HG03045 (cell line): Measurements from ENCODE around the gene AP5M1.
"Not testable (repeated sequence)": the region's sequence is repeated elsewhere in the genome, so short reads cannot be mapped to it uniquely, and the experiment has no call there.

Source experiments
- ATAC-seq: cut with Tn5 transposase; IDR thresholded peaks from one replicate; pipeline ENCODE4 v1.9.1; 2021; ENCODE audit warnings: mild to moderate bottlenecking, moderate library complexity; ENCODE audit not compliant: unreplicated experiment

The AP5M1 gene

GRCh38 chr14:57268161-57269069 lies at the start of gene AP5M1, which contains the start of gene EXOC5:
Gene AP5M1, plus strand, starts transcription at chr14:57268971. Its CDS starts 344 bp downstream, at chr14:57269315.
Gene EXOC5, minus strand, starts transcription at chr14:57268905. Its CDS starts 257 bp downstream, at chr14:57268648.
- peak; percentile 91 for ATAC-seq

GRCh38 chr14:57221931-57222330 lies 46.8 kb upstream of the AP5M1 start:
- no peak for ATAC-seq

GRCh38 chr14:57227083-57227482 lies 41.7 kb upstream of the AP5M1 start:
- ATAC-seq: no peak

- ATAC-seq: not testable (repeated sequence)
Measured at GRCh38 chr14:57228320-57228719, 40.5 kb upstream of the AP5M1 start.

- ATAC-seq: no peak
Measured at GRCh38 chr14:57232006-57232405, 36.8 kb upstream of the AP5M1 start.

GRCh38 chr14:57240115-57240514 lies 28.7 kb upstream of the AP5M1 start:
- not testable (repeated sequence) for ATAC-seq

- no peak for ATAC-seq
Measured at GRCh38 chr14:57243320-57243719, 25.5 kb upstream of the AP5M1 start.

- ATAC-seq: no peak
Measured at GRCh38 chr14:57244106-57244505, 24.7 kb upstream of the AP5M1 start.

GRCh38 chr14:57245941-57246340 lies 22.8 kb upstream of the AP5M1 start:
- no peak for ATAC-seq

GRCh38 chr14:57246933-57247657 lies 21.7 kb upstream of the AP5M1 start:
- ATAC-seq: no peak

GRCh38 chr14:57254884-57255283 lies 13.9 kb upstream of the AP5M1 start:
- no peak for ATAC-seq

- ATAC-seq: not testable (repeated sequence)
Measured at GRCh38 chr14:57258221-57258620, 10.6 kb upstream of the AP5M1 start.

- ATAC-seq: no peak
Measured at GRCh38 chr14:57259672-57260071, 9.1 kb upstream of the AP5M1 start.

- no peak for ATAC-seq
Measured at GRCh38 chr14:57261604-57262003, 7.2 kb upstream of the AP5M1 start.

- no peak for ATAC-seq
Measured at GRCh38 chr14:57262117-57262516, 6.7 kb upstream of the AP5M1 start.

- no peak for ATAC-seq
Measured at GRCh38 chr14:57266065-57266464, 2.7 kb upstream of the AP5M1 start.

GRCh38 chr14:57273236-57273635 lies 4.5 kb downstream of the AP5M1 start:
- ATAC-seq: no peak

- no peak for ATAC-seq
Measured at GRCh38 chr14:57274551-57274950, 5.8 kb downstream of the AP5M1 start.

GRCh38 chr14:57275023-57275664 lies 6.4 kb downstream of the AP5M1 start:
- no peak for ATAC-seq

GRCh38 chr14:57277062-57277461 lies 8.3 kb downstream of the AP5M1 start:
- no peak for ATAC-seq

GRCh38 chr14:57287745-57288144 lies 19.0 kb downstream of the AP5M1 start:
- no peak for ATAC-seq
